A549 (cell line): ENCODE data around the gene TNS3.

Experiments used
- BHLHE40 ChIP-seq: IDR thresholded peaks from 2 replicates; pipeline ENCODE4 v1.6.1; 2012; ENCODE audit warnings: low read depth, low read length, inconsistent platforms
- GATA3 ChIP-seq: IDR thresholded peaks from 2 replicates; pipeline ENCODE4 v1.6.1; 2012; ENCODE audit warnings: borderline replicate concordance
- JUN ChIP-seq, 2 experiments: fragments of >200 bp; sonication (Bioruptor Twin); formaldehyde crosslinking; IDR thresholded peaks; 2 replicates in 1 of 2; 3 replicates in 1 of 2; pipeline ENCODE4 v1.6.1; 2016 to 2017
- POLR2A ChIP-seq: IDR thresholded peaks from 2 replicates; pipeline ENCODE4 v1.6.1; 2012; ENCODE audit warnings: mild to moderate bottlenecking, low read length
- RARB ChIP-seq: fragments of 250-450 bp; sonication (Bioruptor Pico); IDR thresholded peaks from 2 replicates; pipeline ENCODE4 v1.8.0; 2021; ENCODE audit warnings: mild to moderate bottlenecking, moderate library complexity
- RNF2 ChIP-seq: fragments of 200-600 bp; sonication (generic); IDR thresholded peaks from 2 replicates; pipeline ENCODE4 v1.6.1; 2016; ENCODE audit warnings: low read depth, mild to moderate bottlenecking, antibody characterized with exemption, moderate library complexity, borderline replicate concordance
- TF ChIP-seq, protein P1 (sequence below): fragments of >200 bp; sonication (Bioruptor Twin); formaldehyde crosslinking; IDR thresholded peaks from 3 replicates; pipeline ENCODE4 v1.5.1; 2016

DNA sequence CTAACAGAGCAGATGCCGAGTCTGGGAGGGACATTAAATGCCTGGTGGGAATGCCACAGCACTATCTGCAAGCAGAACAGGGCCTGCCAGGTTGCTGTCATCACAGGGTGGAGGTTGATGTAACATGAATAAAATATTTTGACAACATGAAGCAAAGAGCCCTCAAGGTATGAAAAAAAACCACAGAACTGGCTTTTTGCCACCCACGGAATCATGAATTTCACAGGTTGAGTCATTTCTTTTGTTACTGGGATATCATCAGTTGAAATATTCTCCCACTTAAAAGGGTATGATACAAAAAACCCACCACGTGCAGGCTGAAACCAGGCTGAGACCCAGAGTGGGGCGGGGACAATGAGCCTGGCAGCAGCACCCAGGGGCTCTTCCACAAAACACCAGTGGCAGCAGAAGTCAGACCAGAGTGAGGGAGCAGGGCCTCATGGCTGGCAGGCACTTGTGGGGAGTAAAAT, 220.1 kb downstream of the TNS3 start:
- TF ChIP-seq RNF2 (no peak), POLR2A (no peak), RARB (CRISPR knock-in tag) (no peak), JUN (IDR thresholded peaks at IDR 0.05) (no peak), GATA3 (no peak), BHLHE40 (no peak)
- TF ChIP-seq, protein P1, sequence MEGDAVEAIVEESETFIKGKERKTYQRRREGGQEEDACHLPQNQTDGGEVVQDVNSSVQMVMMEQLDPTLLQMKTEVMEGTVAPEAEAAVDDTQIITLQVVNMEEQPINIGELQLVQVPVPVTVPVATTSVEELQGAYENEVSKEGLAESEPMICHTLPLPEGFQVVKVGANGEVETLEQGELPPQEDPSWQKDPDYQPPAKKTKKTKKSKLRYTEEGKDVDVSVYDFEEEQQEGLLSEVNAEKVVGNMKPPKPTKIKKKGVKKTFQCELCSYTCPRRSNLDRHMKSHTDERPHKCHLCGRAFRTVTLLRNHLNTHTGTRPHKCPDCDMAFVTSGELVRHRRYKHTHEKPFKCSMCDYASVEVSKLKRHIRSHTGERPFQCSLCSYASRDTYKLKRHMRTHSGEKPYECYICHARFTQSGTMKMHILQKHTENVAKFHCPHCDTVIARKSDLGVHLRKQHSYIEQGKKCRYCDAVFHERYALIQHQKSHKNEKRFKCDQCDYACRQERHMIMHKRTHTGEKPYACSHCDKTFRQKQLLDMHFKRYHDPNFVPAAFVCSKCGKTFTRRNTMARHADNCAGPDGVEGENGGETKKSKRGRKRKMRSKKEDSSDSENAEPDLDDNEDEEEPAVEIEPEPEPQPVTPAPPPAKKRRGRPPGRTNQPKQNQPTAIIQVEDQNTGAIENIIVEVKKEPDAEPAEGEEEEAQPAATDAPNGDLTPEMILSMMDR: no peak
